LNCaP clone FGC (cell line): ENCODE data around the gene DVL1.
A peak's percentile ranks its signal among the peaks of the same experiment; 100 is the strongest.

ENCODE experiments used
- DNase-seq: peaks from one replicate; pipeline ENCODE4 v3.0.0-alpha.2; 2011; ENCODE audit warnings: low read depth
- H3K4me3 ChIP-seq: 2 replicates; pipeline ENCODE4 v1.5.1; 2011; ENCODE audit warnings: mild to moderate bottlenecking, low read depth, low read length, control low read depth
- TF ChIP-seq, protein P1 (sequence below): IDR thresholded peaks from 2 replicates; pipeline ENCODE4 v1.5.1; 2012; ENCODE audit warnings: mild to moderate bottlenecking; ENCODE audit not compliant: control insufficient read depth, insufficient read depth; ENCODE audit errors: extremely low read depth

The DVL1 gene

DNA sequence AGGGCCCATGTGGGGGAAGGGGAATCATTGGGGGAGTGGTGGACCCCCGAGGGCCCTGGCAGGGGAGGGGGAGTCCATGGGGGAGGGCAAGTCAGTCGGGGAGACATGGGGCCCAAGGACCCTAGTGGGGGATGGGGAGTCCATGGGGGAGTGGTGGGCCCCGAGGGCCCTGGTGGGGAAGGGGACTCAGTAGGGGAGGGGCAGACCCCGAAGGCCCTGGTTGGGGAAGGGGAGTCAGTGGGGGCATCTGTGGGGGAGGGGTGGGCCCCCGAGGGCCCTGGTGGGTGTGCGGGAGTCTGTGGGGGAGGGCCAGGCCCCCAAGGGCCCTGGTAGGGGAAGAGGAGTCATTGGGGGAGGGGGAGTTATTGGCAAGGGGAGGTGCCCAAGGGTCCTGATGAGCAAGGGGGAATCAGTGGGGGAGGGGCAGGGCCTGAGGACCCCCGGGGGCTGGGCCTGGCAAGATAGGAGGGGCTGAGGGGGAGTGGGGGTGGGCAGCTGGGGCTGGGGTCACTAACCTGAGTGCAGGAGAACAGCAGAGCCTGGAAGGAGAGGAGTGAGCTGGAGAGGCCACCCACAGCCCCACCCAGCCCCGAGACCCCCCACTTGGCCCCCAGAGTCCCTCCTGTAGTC, 7.1 kb upstream of the DVL1 start:
- H3K4me3 ChIP-seq: peak overlapping the region; percentile 41
- DNase-seq: no peak
- TF ChIP-seq, protein P1, sequence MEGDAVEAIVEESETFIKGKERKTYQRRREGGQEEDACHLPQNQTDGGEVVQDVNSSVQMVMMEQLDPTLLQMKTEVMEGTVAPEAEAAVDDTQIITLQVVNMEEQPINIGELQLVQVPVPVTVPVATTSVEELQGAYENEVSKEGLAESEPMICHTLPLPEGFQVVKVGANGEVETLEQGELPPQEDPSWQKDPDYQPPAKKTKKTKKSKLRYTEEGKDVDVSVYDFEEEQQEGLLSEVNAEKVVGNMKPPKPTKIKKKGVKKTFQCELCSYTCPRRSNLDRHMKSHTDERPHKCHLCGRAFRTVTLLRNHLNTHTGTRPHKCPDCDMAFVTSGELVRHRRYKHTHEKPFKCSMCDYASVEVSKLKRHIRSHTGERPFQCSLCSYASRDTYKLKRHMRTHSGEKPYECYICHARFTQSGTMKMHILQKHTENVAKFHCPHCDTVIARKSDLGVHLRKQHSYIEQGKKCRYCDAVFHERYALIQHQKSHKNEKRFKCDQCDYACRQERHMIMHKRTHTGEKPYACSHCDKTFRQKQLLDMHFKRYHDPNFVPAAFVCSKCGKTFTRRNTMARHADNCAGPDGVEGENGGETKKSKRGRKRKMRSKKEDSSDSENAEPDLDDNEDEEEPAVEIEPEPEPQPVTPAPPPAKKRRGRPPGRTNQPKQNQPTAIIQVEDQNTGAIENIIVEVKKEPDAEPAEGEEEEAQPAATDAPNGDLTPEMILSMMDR: no peak

DNA sequence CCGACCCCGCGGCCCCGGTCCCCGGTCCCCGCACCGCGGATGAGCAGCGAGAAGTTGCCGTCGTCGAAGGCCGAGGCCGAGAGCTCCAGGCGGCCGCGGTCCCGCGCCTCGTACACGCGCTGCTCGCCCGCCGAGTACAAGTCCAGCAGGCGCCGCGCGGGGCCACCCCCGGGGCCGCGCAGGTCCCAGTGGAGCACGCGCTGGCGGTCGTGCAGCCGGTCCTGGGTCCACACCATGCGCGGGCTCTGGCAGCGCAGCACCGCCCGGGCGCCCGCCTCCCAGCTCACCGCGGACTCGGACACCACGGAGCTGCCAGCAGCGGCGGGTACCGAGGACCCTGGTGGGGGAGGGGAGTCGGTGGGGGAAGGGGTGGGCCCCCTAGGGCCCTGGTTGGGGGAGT, 6.2 kb upstream of the DVL1 start:
- no peak for DNase-seq
- TF ChIP-seq, protein P1: no peak

DNA sequence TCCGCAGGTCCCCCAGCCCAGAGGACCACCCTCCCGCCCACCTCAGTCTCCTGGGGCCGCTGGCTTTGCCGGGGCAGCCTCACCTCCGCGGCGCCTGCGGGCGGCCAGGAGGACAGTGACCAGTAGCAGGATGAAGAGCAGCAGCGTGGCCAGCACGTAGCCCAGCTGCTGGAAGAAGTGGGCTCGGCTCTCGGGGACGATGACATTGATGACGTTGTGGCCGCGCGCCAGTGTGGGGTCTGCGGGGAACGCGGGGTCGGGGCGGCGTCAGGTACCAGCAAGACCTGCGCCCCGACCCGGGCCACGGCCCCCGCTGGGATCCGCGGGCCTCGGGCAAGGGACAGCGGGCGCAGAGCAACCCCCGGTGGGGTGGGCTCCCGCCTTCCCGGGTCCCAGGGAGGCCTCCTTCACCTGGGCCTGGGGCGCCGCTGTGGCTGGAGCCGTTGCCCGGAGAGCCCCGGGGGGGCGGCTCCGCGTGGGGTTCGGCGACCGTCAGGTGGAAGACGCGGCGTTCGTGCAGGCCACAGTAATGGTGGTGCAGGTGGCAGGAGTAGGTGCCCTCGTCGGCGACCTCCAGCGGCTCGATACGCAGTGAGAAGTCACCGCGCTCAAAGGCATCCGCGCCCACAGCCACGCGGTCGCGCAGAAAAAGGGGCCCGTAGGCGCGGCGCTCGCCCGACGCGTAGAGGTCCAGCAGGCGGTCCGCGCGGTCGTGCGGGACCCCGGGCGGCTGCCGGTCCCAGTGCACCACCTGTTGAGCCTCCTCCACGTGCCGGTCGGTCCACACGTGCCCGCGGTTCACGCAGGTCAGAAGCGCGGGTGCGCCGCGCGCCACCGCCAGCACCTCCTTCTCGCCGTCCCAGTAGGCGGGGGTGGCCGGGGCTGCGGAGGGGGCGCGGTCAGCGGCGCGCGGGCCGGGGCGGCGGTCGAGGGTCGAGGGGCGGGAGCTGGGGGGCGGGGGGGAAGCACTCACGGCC, 5.3 kb upstream of the DVL1 start:
- no peak for DNase-seq
- peak overlapping the region; percentile 41 for H3K4me3 ChIP-seq
- TF ChIP-seq, protein P1: no peak

More for the DNA sequence above, 6.2 kb upstream of the DVL1 start:
- peak overlapping the region; percentile 41 for H3K4me3 ChIP-seq

DNA sequence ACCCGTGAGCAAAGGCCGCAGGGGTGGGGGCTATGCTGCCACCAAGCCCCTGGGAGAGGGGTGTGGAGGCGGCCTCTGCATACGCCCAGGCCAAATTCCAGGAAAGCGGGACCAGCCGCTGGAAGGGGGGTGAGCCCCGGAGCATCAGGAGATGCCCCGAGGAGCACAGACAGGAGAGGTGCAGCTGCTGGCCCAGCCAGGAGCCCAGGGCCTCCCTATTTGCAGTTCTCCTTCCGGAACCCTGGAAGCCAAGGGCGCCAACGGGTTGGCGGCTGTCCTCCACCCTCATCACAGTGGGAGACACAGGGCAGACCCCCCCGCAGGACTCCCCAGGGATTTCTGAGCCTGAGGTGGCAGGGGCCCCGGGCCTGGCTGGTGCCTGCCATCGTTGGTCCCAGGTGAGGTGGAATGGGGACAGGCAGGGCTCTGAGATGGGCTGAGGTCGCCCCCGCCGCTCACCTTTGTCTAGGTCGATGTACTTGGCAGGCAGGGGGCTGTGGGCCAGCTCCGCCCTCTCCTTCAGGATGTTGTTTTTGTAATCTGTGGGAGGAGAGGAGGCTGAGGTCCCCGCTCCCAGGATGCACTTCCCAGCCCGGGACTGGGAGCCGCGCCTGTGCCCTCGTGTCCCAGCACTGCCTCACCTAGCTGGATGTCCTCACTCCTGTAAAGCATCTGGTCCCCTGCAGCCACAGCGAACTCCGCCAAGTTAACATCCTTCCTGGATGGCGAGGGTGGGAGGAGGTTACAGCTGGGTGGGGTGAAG, 4.4 kb upstream of the DVL1 start:
- TF ChIP-seq, protein P1: no peak
- DNase-seq: no peak
- no peak overlapping the region for H3K4me3 ChIP-seq

DNA sequence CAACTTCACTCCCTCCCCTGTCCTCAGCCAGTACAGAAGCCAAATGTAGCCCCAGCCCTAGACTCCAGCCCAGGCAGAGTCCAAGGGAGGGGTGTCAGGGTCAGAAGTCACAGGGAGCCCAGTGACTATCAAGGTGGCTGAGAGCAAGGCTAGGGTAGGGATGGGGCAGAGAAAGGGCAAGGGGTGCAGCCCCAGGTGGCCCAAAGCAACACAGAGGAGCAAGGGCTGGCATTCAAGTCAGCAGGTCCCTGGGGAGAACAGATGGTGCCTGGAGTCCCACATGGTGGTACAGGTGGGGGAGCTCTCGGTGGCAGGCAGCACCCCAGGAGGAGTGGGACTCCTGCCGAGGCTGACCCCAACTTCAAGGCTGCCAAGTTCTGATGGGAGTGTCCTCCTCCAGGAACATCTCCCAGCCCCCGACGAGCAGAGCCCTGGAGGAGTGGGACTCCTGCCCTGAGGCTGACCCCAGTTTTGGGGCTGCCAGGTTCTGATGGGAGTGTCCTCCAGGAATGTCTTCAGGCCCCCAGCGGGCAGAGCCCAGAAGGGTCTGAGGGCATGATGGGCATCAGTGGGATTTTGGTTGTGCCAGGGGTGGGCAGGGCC, 3.7 kb upstream of the DVL1 start:
- no peak overlapping the region for H3K4me3 ChIP-seq

More for the DNA sequence above, 3.7 kb upstream of the DVL1 start:
- TF ChIP-seq, protein P1: no peak
- DNase-seq: no peak
